Naive thymus-derived CD8-positive, alpha-beta T cell (primary cell): ENCODE results near the gene JARID2. TPM values are rescaled to one million over a fixed set of nuclear protein-coding genes. Genes with fewer than 3 reads are reported as not detected.
A peak's percentile ranks its signal among the peaks of the same experiment; 100 is the strongest.

Experiments
- ATAC-seq, 2 donors: fragments of 150-1000 bp; cut with Tn5 transposase in 1 of 2; sonication (Bioruptor Pico), chemical (Tn5 transposase) in 1 of 2; 1 replicate in 1 of 2; 2 replicates in 1 of 2; pipeline ENCODE4 v1.10.0; 2021; ENCODE audit warnings: mild to moderate bottlenecking in 2 of 2, moderate library complexity in 2 of 2
- POLR2A ChIA-PET: fragments of 350-600 bp; sonication (Branson Sonifier 250); formaldehyde crosslinking; loops from one replicate; lab custom pipeline; 2021; ENCODE audit warnings: antibody characterized with exemption; lab: Charles Lee
- DNase-seq, 10 donors: peaks; one replicate each; pipeline versions ENCODE4 v3.0.0 to v3.0.0-alpha.2; 2020 to 2022
- H3K27ac Mint-ChIP-seq, 10 donors: one replicate each; pipeline ENCODE4 v1.8.0; 2020 to 2022; ENCODE audit warnings: mild to moderate bottlenecking in 10 of 10, mixed read lengths in 10 of 10, moderate library complexity in 4 of 10, inconsistent platforms in 1 of 10
- H3K27me3 Mint-ChIP-seq, 5 donors: one replicate each; pipeline ENCODE4 v1.8.0; 2021 to 2022; ENCODE audit warnings: mixed read lengths in 5 of 5
- H3K36me3 Mint-ChIP-seq, 3 donors: one replicate each; pipeline ENCODE4 v1.8.0; 2020 to 2022; ENCODE audit warnings: mixed read lengths in 3 of 3, mild to moderate bottlenecking in 2 of 3, inconsistent platforms in 1 of 3
- H3K4me1 Mint-ChIP-seq, 4 donors: one replicate each; pipeline ENCODE4 v1.8.0; 2021 to 2022; ENCODE audit warnings: mixed read lengths in 4 of 4
- H3K4me3 Mint-ChIP-seq, 10 donors: one replicate each; pipeline ENCODE4 v1.8.0; 2020 to 2022; ENCODE audit warnings: mild to moderate bottlenecking in 10 of 10, mixed read lengths in 10 of 10, moderate library complexity in 6 of 10, inconsistent platforms in 1 of 10
- H3K9me3 Mint-ChIP-seq, 9 donors: one replicate each; pipeline ENCODE4 v1.8.0; 2020 to 2022; ENCODE audit warnings: mixed read lengths in 9 of 9, mild to moderate bottlenecking in 3 of 9, inconsistent platforms in 1 of 9, moderate library complexity in 1 of 9
- polyA plus RNA-seq, 3 donors: library from polyadenylated mRNA; unstranded; fragments of 300-500 nt; fragmentation: Illumina TruSeq; gene quantifications; one replicate each; pipeline ENCODE4 v1.2.3, GENCODE V29; 2021
- total RNA-seq, 8 experiments: library from RNA in 2 of 8; stranded (reverse) in 2 of 8; gene quantifications; one replicate each; pipeline ENCODE4 v1.2.3 and lab custom pipeline; 2021 to 2026

JARID2 gene
- total and polyA plus RNA-seq, 5 experiments from 2014 or later, result 7.6 to 23.5 (median 11.8) TPM

DNA sequence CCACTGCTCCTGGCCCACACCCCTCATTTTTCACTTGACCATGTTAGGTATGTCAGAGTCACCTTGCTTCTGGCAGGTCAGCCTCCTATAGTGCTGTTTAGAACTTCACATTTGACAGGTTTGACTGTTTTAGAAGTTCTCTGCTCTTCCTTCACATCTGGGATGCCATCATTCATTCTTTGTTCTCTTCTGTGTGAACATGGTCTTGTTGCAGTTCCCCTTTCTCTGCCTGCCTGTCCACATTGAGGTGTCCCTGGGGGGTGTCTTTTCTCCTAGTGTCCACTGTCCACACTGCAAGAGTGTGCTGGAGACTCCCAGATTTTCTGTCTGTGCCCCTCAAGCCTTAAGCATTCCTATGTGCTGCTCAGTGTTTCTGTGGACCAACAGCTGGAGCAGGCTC is 89.5 kb downstream of the JARID2 start:
- DNase-seq, result no peak
- Mint-ChIP-seq H3K27me3 (no peaks in the 10 kb centered on the region), H3K36me3 (no peaks in the 10 kb centered on the region), H3K9me3 (no peaks in the 10 kb centered on the region), H3K27ac (peak overlapping the region in 7 of 10 donors; percentile 15 to 84 (median 57)), H3K4me1 (peaks cover 45 to 92% (median 85%) of the 10 kb centered on the region in 4 donors), H3K4me3 (peak overlapping the region in 1 of 10 donors; percentile 52)
- POLR2A ChIA-PET, result no interaction called here
- no peak for ATAC-seq

GRCh38 chr6:15335916-15336315 is 90.0 kb downstream of the JARID2 start:
- Mint-ChIP-seq H3K4me3 (peak overlapping the region in 1 of 10 donors; percentile 20), H3K36me3 (no peaks in the 10 kb centered on the region), H3K9me3 (no peaks in the 10 kb centered on the region), H3K27ac (peak overlapping the region in 5 of 10 donors; percentile 11 to 79 (median 53)), H3K27me3 (no peaks in the 10 kb centered on the region), H3K4me1 (peaks cover 51 to 92% (median 85%) of the 10 kb centered on the region in 4 donors)
- POLR2A ChIA-PET, result interaction anchor here (0.7 kb wide), 1 partner anchor 9 kb away, joined by 3 read pairs; no protein-coding TSS in a partner anchor
- DNase-seq (no peak), ATAC-seq (no peak)

GRCh38 chr6:15336900-15337560 is 91.2 kb downstream of the JARID2 start:
- no peaks in the 10 kb centered on the region for H3K9me3 Mint-ChIP-seq
- DNase-seq, result no peak
- H3K27ac Mint-ChIP-seq, result peak overlapping the region; percentile 3 to 87 (median 68)
- H3K36me3 Mint-ChIP-seq, result no peaks in the 10 kb centered on the region
- POLR2A ChIA-PET, result no interaction called here
- peak in 1 of 2 donors; percentile 37 for ATAC-seq
- no peaks in the 10 kb centered on the region for H3K27me3 Mint-ChIP-seq
- peak overlapping the region in 7 of 10 donors; percentile 0 to 58 (median 20) for H3K4me3 Mint-ChIP-seq
- peaks cover 51 to 92% (median 84%) of the 10 kb centered on the region in 4 donors for H3K4me1 Mint-ChIP-seq

- H3K27ac Mint-ChIP-seq, result peak overlapping the region; percentile 3 to 88 (median 76)
- DNase-seq, result no peak
- H3K9me3 Mint-ChIP-seq, result no peaks in the 10 kb centered on the region
- no peaks in the 10 kb centered on the region for H3K27me3 Mint-ChIP-seq
- POLR2A ChIA-PET, result no interaction called here
- peak overlapping the region in 3 of 10 donors; percentile 11 to 66 (median 20) for H3K4me3 Mint-ChIP-seq
- H3K4me1 Mint-ChIP-seq, result peaks cover 53 to 92% (median 84%) of the 10 kb centered on the region in 4 donors
- ATAC-seq, result no peak
- no peaks in the 10 kb centered on the region for H3K36me3 Mint-ChIP-seq
Observed at GRCh38 chr6:15337582-15337981, 91.7 kb downstream of the JARID2 start.

DNA sequence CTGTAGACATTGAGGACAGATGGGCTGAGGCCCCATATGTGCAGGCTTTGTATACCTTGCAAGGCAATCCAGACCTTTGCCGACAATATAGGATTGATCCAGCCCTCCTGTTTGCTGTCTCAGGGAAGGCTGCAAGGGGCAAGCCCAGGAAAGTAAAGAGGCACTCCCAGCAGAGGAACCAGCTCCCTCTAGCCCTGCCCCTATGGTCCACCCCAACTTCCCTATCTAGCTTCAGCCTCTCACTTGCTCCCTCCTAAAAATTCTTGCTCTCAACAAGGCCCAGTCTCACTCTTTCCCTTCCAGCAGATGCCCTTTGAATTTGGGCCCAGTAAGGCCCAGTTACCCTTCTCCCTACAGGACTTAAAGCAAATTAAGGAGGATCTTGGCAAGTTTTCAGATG is 92.6 kb downstream of the JARID2 start:
- Mint-ChIP-seq H3K4me1 (peaks cover 52 to 94% (median 86%) of the 10 kb centered on the region in 4 donors), H3K27me3 (no peaks in the 10 kb centered on the region), H3K9me3 (no peaks in the 10 kb centered on the region), H3K36me3 (no peaks in the 10 kb centered on the region), H3K27ac (peak overlapping the region; percentile 35 to 88 (median 81)), H3K4me3 (peak overlapping the region in 1 of 10 donors; percentile 8)
- DNase-seq (no peak), ATAC-seq (no peak)
- POLR2A ChIA-PET, result no interaction called here

- no peak for ATAC-seq
- peaks cover 52 to 94% (median 86%) of the 10 kb centered on the region in 4 donors for H3K4me1 Mint-ChIP-seq
- DNase-seq, result no peak
- peak overlapping the region in 9 of 10 donors; percentile 35 to 88 (median 80) for H3K27ac Mint-ChIP-seq
- H3K9me3 Mint-ChIP-seq, result no peaks in the 10 kb centered on the region
- no peaks in the 10 kb centered on the region for H3K27me3 Mint-ChIP-seq
- POLR2A ChIA-PET, result interaction anchor here (0.5 kb wide), 1 partner anchor 138 kb away, joined by 6 read pairs; no protein-coding TSS in a partner anchor
- peak overlapping the region in 3 of 10 donors; percentile 8 to 55 (median 11) for H3K4me3 Mint-ChIP-seq
- H3K36me3 Mint-ChIP-seq, result no peaks in the 10 kb centered on the region
Observed at GRCh38 chr6:15339081-15339480, 93.2 kb downstream of the JARID2 start.

GRCh38 chr6:15340105-15340601 is 94.3 kb downstream of the JARID2 start:
- no peaks in the 10 kb centered on the region for H3K36me3 Mint-ChIP-seq
- POLR2A ChIA-PET, result no interaction called here
- ATAC-seq (no peak), DNase-seq (no peak)
- no peaks in the 10 kb centered on the region for H3K9me3 Mint-ChIP-seq
- H3K4me1 Mint-ChIP-seq, result peaks cover 49 to 93% (median 84%) of the 10 kb centered on the region in 4 donors
- H3K4me3 Mint-ChIP-seq, result peak overlapping the region in 9 of 10 donors; percentile 54 to 80 (median 76)
- peak overlapping the region; percentile 71 to 95 (median 86) for H3K27ac Mint-ChIP-seq
- H3K27me3 Mint-ChIP-seq, result no peaks in the 10 kb centered on the region

DNA sequence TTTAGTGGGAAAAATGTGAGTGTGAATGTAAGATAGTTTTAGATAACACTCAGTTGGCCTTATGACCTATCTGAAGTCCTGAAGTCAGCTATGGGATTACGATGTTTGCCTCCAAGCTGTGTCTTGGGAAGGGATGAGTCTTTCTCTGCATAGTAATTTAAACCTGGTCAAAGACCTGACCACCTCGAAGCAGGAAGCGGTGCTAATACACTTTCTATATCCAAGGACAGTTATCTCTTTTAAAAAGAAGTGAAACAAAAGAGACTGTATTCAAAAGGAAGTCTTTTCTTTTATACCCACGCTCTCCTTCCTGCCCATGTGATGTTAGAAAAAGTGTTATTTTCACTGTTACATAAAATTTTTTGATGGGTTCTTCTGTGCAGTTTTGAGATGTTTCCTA is 94.9 kb downstream of the JARID2 start:
- Mint-ChIP-seq H3K36me3 (no peaks in the 10 kb centered on the region), H3K27ac (peak overlapping the region; percentile 71 to 95 (median 84)), H3K4me1 (peaks cover 48 to 92% (median 84%) of the 10 kb centered on the region in 4 donors), H3K27me3 (no peaks in the 10 kb centered on the region), H3K9me3 (no peaks in the 10 kb centered on the region), H3K4me3 (peak overlapping the region; percentile 26 to 80 (median 74))
- ATAC-seq (peak; percentile 43 to 69), DNase-seq (peak in 2 of 10 donors; percentile 26 to 35)
- POLR2A ChIA-PET, result no interaction called here

- Mint-ChIP-seq H3K27me3 (no peaks in the 10 kb centered on the region), H3K36me3 (no peaks in the 10 kb centered on the region), H3K4me1 (peaks cover 52 to 92% (median 86%) of the 10 kb centered on the region in 4 donors), H3K4me3 (peak overlapping the region; percentile 26 to 80 (median 74)), H3K9me3 (no peaks in the 10 kb centered on the region), H3K27ac (peak overlapping the region; percentile 71 to 95 (median 88))
- DNase-seq (no peak), ATAC-seq (peak; percentile 40 to 49)
- POLR2A ChIA-PET, result no interaction called here
Observed at GRCh38 chr6:15341311-15342001, 95.6 kb downstream of the JARID2 start.

GRCh38 chr6:15342114-15342513 is 96.2 kb downstream of the JARID2 start:
- Mint-ChIP-seq H3K27me3 (no peaks in the 10 kb centered on the region), H3K9me3 (no peaks in the 10 kb centered on the region), H3K36me3 (no peaks in the 10 kb centered on the region), H3K27ac (peak overlapping the region; percentile 71 to 95 (median 86)), H3K4me1 (peaks cover 52 to 92% (median 87%) of the 10 kb centered on the region in 4 donors), H3K4me3 (peak overlapping the region in 8 of 10 donors; percentile 33 to 77 (median 56))
- ATAC-seq (no peak), DNase-seq (no peak)
- POLR2A ChIA-PET, result no interaction called here

DNA sequence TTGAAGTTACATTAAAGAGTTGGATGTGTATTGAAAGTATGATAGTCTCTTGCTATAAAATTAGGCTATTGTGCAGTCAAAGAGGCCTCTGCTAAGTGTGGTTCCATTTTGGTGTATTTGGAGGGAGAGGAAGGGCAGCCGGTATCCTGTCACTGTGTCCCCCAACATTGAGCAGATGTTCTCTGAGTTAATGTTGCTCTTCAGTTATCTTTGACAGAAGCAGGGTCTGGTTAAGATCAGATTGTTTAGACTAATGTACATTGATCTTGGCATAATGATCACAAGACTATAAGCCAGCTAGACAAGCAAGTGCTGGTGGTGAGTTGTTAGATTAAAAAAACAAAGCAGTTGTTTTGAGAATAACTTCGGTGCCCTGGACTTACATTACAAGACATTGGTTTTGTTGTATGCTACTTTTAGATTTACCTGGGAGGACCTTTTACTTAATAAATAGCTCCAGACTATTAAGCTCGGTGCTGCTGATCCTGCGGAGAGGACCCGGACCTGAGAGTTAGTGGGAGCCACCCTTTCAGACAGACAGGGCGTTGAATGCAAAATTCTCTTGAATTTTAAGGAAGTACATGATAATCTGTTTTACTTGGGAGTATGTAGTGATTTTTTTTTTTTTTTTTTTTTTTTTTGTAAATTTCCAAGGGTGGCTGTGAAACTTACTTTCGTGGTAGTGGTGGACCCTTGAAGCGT is 97.8 kb downstream of the JARID2 start:
- Mint-ChIP-seq H3K4me1 (peaks cover 50 to 88% (median 81%) of the 10 kb centered on the region in 4 donors), H3K36me3 (no peaks in the 10 kb centered on the region), H3K27me3 (no peaks in the 10 kb centered on the region), H3K4me3 (peak overlapping the region in 9 of 10 donors; percentile 5 to 81 (median 63)), H3K27ac (peak overlapping the region; percentile 27 to 90 (median 76)), H3K9me3 (no peaks in the 10 kb centered on the region)
- POLR2A ChIA-PET, result no interaction called here
- no peak for DNase-seq
- no peak for ATAC-seq

GRCh38 chr6:15344192-15344519 is 98.3 kb downstream of the JARID2 start:
- H3K4me1 Mint-ChIP-seq, result peaks cover 52 to 90% (median 83%) of the 10 kb centered on the region in 4 donors
- peak overlapping the region in 7 of 10 donors; percentile 6 to 90 (median 76) for H3K27ac Mint-ChIP-seq
- no peaks in the 10 kb centered on the region for H3K27me3 Mint-ChIP-seq
- H3K36me3 Mint-ChIP-seq, result no peaks in the 10 kb centered on the region
- ATAC-seq (no peak), DNase-seq (no peak)
- no peaks in the 10 kb centered on the region for H3K9me3 Mint-ChIP-seq
- POLR2A ChIA-PET, result interaction anchor here (0.7 kb wide), 1 partner anchor 1716 kb away, joined by 3 read pairs; no protein-coding TSS in a partner anchor
- H3K4me3 Mint-ChIP-seq, result peak overlapping the region in 7 of 10 donors; percentile 25 to 76 (median 62)
